ENCODE data around the gene LY6G5B.

The LY6G5B gene

DNA sequence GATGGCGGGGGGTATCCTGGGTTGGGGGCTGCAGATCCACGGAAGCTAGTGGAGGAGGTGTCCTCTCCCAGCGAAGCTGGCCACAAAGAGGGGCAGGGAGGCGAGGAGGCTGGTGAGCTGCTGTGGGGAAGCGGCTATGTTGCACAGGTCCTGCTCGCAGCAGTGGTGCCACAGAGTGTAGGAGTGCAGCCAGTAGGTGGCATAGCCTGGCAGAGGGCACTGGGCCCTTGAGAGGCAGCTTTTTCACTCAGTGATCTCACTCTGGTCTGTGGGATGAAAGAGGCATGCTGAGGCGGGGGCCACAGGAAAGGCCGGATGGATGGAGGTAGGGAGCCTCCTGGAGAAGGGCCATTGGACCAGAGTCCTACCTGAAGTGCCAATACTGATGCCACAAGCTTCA lies 42.5 kb downstream of the LY6G5B start:
- TF ChIP-seq, protein P1, sequence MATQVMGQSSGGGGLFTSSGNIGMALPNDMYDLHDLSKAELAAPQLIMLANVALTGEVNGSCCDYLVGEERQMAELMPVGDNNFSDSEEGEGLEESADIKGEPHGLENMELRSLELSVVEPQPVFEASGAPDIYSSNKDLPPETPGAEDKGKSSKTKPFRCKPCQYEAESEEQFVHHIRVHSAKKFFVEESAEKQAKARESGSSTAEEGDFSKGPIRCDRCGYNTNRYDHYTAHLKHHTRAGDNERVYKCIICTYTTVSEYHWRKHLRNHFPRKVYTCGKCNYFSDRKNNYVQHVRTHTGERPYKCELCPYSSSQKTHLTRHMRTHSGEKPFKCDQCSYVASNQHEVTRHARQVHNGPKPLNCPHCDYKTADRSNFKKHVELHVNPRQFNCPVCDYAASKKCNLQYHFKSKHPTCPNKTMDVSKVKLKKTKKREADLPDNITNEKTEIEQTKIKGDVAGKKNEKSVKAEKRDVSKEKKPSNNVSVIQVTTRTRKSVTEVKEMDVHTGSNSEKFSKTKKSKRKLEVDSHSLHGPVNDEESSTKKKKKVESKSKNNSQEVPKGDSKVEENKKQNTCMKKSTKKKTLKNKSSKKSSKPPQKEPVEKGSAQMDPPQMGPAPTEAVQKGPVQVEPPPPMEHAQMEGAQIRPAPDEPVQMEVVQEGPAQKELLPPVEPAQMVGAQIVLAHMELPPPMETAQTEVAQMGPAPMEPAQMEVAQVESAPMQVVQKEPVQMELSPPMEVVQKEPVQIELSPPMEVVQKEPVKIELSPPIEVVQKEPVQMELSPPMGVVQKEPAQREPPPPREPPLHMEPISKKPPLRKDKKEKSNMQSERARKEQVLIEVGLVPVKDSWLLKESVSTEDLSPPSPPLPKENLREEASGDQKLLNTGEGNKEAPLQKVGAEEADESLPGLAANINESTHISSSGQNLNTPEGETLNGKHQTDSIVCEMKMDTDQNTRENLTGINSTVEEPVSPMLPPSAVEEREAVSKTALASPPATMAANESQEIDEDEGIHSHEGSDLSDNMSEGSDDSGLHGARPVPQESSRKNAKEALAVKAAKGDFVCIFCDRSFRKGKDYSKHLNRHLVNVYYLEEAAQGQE (IDR thresholded peaks at IDR 0.05; ENCODE audit: insufficient read depth in 1 of 2, low read depth in 2 of 2, low read length in 2 of 2) = no peak
- no peak for TF ChIP-seq POLR2AphosphoS5 (IDR thresholded peaks at IDR 0.05; ENCODE audit: low read depth, low read length)

DNA sequence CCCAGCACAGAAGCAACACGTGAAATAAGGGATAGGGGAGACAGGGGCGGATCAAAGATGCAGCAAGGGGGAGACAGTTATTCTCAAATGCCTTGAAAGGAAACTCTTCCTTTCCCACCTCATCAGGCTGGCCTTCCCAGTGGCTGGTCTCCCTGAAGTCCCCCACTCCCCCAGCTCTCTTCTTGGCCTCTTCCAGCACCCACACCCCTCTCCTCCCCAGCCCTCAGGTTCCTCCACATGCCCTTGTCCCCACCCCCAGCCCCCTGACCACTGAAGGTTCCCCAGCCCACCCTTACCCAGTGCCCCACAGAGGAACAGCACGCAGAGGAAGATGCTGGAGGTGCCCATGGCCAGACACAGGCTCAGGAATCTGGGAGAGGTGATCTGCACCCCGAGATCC lies 43.7 kb downstream of the LY6G5B start:
- TF ChIP-seq, protein P1 (IDR thresholded peaks at IDR 0.05; ENCODE audit: insufficient read depth in 1 of 2, low read depth in 2 of 2, low read length in 2 of 2) = no peak
- TF ChIP-seq TAF1 (IDR thresholded peaks at IDR 0.05; ENCODE audit: borderline replicate concordance, insufficient read depth, low read length) (no peak), FOXP2 (optimal IDR thresholded peaks at IDR 0.05; ENCODE audit: borderline replicate concordance, extremely low read depth, extremely low read length, insufficient read depth) (no peak), SIN3A (IDR thresholded peaks at IDR 0.05; ENCODE audit: borderline replicate concordance, insufficient read depth, low read length) (no peak), POLR2AphosphoS5 (IDR thresholded peaks at IDR 0.05; ENCODE audit: low read depth, low read length) (no peak)

DNA sequence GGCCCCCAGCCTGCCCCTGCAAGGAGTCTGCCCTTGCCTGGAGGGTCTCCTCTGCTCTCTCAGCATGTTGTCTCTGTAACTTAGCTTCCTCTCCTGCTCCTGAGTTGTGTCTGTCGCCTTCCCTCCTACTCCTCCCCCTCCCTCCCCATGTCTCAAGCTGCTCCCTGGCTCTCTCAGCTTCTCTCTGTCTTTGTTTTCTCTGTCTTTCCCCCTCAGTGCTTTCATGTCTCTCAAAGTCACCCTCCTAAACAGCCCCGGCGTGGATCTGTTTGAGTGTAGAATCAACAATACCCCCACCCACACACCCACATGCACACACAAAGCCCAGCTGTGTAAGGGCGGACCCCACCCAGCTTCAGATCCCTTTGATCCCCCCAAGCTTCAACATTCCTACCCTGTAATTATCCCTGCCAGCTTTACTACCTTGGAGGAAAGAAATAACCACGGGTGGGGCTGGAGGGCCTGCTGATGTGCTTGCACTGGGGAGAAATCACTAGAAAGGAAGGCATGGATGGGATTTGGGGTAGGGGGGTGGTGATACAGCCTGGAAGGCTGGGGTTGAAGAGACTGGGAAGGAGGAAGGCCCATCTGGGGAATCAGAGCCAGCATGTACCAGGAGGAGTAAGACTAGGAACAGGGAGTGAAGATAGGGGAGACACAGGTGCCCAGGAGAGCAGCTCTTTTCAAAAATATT lies 44.4 kb downstream of the LY6G5B start:
- TF ChIP-seq FOXP2 (optimal IDR thresholded peaks at IDR 0.05; ENCODE audit: borderline replicate concordance, extremely low read depth, extremely low read length, insufficient read depth) (no peak), POLR2AphosphoS5 (IDR thresholded peaks at IDR 0.05; ENCODE audit: low read depth, low read length) (no peak), SIN3A (IDR thresholded peaks at IDR 0.05; ENCODE audit: borderline replicate concordance, insufficient read depth, low read length) (no peak), TAF1 (IDR thresholded peaks at IDR 0.05; ENCODE audit: borderline replicate concordance, insufficient read depth, low read length) (no peak)
- TF ChIP-seq, protein P1 (IDR thresholded peaks at IDR 0.05; ENCODE audit: insufficient read depth in 1 of 2, low read depth in 2 of 2, low read length in 2 of 2) = no peak

DNA sequence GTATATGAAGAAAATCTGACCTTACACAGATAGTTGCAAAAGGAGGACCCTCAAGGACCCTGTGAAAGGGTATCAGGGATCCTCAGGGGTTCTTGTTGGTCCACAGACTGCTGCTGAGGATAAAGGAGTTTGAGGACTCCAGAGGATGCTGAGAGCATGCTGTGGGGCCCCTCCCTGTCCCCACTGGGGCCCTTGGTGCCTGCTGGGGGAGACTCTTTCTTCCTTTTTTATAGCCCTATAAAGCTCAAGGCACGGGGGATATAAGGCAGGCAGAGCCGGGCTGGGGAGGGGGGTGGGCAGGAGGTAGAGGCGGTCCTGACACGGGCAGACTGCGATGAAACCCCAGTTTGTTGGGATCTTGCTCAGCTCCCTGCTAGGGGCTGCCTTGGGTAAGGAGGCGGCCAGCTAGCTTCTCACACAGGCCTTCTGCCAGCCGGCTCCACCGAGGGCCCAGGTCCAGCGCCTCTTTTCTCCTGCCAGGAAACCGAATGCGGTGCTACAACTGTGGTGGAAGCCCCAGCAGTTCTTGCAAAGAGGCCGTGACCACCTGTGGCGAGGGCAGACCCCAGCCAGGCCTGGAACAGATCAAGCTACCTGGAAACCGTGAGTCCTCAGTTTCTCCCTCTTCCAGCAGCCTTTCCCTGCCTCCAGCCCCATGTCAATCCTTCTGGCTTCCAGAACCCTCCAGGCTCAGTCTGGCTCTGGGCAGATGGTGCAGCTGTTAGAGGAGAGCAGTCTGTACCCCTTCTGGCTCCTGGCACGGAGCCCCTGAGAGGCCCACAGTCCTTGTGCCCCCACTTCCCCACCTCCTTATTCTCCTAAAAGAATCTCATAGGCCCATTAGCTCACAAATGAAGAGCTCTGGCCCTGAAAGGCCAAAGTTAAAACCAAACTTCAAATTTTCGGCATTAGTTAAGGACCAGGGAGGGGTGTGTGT lies 45.5 kb downstream of the LY6G5B start, which contains the start of gene LY6G6D:
Gene LY6G6D (plus strand): TSS at position 327 of the 937 bp plus-strand sequence. CDS start 8 bp downstream, at position 335.
- TF ChIP-seq FOXP2 (optimal IDR thresholded peaks at IDR 0.05; ENCODE audit: borderline replicate concordance, extremely low read depth, extremely low read length, insufficient read depth) (no peak), SIN3A (IDR thresholded peaks at IDR 0.05; ENCODE audit: borderline replicate concordance, insufficient read depth, low read length) (no peak), TAF1 (IDR thresholded peaks at IDR 0.05; ENCODE audit: borderline replicate concordance, insufficient read depth, low read length) (no peak), POLR2AphosphoS5 (IDR thresholded peaks at IDR 0.05; ENCODE audit: low read depth, low read length) (no peak)
- TF ChIP-seq, protein P1 (IDR thresholded peaks at IDR 0.05; ENCODE audit: insufficient read depth in 1 of 2, low read depth in 2 of 2, low read length in 2 of 2) = no peak
